Stimulated activated CD4-positive, alpha-beta T cell treated with anti-CD3 and anti-CD28 coated beads, TNF-alpha, amount 100 ng/mL, for 1 hour (primary cell): ENCODE data around the gene RGPD6.
"Not testable (repeated sequence)": the region's sequence is repeated elsewhere in the genome, so short reads cannot be mapped to it uniquely, and the experiment has no call there.

ENCODE experiments used
- DNase-seq, 3 donors: peaks; one replicate each; pipeline ENCODE4 v3.0.0-alpha.2; 2020; ENCODE audit warnings: low read depth in 3 of 3, low spot score in 1 of 3

Gene RGPD6

DNA sequence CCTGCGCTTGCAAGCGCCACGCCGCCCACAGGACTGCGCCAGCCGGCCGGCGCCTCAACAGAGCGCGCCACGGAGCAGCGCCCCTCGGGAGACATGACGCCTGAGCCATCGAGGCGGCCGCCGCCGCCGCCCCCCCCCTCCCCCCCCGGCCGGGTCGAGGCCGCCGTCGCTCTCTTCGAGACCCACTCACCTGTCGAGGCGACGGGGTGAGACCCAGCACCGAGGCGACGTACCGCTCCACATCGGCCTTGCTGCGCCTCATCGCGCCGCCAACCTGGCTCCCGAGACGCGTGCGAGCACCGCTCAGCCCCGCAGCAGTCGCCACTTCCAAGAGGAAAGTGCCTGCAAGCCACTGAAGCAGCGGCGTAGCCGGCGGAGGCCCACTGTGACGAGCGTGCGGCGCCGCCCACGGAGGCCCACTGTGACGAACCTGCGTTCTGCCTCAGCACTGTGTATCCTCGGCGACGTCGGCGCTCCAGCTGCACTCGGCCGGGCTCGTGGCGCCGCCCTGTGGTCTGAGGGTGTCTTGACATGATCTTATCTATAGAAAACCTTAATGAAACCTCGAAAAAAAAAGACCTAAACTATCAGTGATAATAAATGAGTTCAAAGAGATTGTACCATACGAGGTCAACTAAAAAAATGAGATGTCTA, at the start of gene RGPD6:
Gene RGPD6 (minus strand): TSS at position 460 of the 654 bp plus-strand sequence. CDS start 198 bp downstream, at position 262.
- DNase-seq, result not testable (repeated sequence)

DNA sequence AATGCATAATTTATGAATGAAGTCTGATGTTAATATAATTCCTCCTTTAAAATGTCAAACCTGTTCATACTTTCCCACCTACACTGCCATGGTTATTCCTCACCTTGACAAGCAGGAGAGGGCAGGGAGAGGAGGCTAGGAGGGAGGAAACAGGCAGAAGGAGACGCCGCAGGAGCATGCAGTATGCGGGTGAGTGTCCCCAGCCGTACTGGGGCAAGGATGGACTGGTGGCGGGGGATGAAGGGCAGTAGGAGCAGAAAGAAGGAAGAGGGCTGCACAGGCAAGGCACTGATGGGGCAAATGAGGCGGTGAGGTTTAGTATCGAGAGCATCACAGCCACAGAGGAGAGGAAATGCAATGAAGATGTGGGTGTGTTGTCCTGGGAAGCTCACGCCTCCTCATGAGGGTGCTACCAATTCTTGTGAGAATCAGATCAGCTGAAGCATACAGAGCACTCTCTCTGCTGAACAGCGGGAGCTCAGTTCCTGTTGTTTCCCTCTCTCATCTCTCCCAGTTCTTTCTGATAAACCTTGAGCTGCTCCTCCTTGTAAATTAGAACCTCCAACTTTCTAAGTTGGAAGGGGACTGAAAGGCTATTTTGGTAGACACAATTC, 42.4 kb upstream of the RGPD6 start:
- DNase-seq, result not testable (repeated sequence)

DNA sequence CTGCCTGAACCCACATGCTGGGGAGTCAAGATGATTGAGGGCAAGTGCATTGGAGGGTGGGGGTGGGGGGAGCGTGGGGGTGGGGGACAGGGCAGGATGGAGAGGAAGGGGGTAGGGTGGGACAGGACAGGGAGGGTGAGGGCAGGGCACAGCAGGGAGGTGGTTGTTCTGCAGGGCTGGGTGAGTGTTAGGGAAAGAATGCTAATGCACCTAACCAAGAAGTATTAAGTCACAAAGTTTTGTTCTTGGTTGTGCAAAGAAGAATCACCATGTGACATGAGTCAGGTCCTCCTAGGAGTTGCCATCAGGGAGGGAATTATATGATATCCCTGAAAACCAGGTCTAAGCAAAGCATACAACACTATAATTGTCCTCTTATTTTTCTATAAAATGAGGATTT, 36.9 kb upstream of the RGPD6 start:
- DNase-seq, result not testable (repeated sequence)

DNA sequence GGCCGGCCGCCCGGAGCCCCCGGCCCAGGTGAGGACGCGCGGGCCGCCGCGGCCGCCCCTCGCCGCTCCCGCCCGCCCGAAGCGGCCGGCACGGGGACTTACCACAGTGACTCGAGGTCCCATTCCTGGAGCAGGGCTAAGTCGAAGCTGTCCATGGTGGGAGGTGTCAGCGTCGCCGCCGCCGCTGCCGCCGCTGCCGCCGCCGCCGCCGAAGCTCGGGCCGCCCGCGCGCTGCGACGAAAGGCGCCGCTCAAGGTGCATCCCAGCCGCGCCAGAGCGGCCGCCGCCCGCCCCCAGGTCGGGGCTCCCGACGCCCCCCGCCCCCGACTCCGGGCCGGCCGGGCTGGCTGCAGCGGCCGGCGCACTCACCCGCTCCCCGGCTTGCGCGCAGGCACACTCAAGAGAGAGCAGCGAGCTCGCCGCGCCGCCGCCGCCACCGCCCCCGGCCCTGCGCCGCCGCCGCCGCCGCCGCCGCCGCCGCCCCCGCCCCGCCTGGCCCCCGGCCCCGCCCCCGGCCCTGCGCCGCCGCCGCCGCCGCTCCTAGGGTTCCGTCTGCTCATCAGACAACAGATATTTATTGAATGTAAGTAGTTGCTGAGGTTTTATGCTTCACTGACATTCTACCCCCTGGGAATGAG, 33.7 kb upstream of the RGPD6 start:
- DNase-seq, result peak in 1 of 3 donors; percentile 13

DNA sequence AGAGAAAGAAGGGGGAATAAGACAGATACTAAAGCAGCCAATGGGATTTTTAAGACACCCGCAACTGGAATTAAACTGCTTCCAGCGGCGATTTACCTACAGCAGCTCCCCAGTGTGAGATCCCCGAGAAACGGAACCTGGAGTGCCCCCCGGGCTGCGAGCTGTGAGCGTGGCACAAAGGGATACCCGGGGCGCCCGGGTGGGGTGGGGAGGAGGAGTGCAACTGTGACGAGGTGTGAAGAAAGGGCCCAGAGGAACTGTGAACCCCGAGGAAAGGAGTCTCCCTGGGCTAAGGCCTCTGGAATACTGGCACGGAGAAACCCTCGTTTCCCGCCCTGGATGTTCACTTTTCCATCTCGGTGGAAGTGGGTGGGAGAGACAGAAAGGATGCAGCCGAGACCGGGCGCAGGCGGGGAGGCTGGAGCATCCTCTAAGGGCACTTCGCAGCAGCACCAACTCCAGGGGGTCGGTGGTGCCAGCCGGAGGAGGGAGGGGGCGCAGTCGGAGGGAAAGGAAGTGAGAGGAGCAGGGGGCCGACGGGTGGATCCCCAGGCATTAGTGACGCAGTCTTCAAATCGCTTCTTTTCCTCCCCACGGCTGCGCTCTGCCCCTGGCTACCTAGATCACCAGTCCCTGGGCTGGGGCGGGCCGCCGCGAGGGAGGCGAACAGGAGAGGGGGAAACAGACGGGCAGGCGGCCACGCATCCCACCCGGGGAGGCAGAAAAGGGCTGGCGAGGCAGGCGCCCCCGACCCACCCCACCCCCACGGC, 33.0 kb upstream of the RGPD6 start:
- not testable (repeated sequence) for DNase-seq

DNA sequence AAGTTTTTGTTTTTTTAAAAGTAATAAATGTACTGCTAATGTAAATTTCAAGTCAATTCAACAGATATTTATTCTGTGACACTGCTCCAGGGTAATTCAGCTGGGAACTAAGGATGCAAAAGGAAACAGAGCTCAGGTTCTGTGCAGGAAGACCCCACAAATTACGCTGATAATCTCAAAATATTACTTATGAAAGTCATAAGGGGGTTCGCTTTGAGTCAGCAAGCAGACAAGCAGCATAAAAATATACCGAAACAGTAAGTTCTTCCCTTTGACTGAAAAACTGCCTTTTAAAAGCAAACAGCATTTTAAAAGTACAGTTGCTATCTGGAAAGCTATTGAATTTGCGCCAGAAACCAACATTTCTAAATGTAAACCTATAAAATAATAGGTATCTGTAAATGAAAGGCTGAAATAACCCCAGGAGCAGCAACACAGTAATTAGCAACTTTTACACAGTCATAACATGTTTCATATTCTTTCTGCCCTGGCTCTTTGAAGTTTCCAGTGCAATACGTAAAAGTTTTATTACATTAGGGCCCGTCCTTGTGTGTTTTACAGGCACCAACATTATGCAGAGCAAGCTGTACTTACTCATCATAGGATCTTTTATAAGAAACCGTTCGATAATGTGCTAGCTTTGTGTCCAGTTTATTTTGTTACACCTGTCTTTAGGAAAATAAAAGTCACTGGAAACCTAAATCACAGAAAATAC, 31.9 kb upstream of the RGPD6 start:
- not testable (repeated sequence) for DNase-seq

DNA sequence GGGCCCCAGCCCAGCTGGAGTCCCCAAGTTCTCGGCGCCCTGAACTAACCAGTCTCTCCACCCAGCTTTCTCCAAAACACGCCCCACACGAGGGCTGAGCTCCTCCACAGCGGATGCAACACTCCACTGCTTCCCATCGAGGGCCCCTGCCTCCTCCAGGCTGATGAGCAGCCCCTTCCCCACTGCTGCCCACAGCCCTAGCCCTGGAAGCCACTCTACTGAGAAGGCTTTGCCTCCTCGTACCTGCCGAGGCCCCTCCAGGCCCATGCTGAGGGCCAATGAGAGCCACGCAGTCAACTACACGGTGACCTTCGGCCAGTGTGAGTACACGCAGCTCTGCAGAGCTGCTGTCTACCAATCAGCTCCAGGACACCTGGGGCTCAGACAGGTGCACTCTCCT, 28.0 kb upstream of the RGPD6 start:
- DNase-seq, result not testable (repeated sequence)

DNA sequence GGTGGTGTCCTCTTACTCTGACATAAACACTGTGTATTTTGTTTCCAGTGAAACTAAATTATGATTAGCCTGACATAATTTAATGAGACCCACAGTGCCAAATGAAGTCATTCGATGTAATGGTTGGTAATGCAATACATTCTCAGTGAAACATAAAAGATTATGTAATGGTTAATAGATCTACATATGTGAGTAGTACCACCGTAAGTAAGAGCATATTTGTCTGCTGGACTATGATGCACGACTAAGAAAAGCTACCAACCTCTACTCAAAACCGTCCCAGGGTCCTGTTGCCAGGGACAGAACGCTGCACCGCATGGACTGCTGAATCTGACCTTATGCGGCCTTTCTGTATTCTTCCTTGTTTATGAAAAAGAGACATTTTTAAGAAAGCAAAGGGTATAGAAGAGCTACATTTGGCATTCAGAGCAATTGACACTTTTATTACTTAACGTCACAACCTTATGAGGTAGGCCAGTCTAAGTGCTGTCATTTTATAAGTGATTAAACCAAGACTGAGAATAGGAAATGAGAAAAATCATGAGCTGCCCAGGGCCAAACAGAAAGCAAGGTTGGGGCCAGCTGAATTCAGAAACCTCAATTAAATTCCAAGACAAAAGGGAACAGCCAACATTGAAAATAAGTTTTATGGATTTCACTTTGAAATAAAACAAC, 27.0 kb upstream of the RGPD6 start:
- DNase-seq, result not testable (repeated sequence)

DNA sequence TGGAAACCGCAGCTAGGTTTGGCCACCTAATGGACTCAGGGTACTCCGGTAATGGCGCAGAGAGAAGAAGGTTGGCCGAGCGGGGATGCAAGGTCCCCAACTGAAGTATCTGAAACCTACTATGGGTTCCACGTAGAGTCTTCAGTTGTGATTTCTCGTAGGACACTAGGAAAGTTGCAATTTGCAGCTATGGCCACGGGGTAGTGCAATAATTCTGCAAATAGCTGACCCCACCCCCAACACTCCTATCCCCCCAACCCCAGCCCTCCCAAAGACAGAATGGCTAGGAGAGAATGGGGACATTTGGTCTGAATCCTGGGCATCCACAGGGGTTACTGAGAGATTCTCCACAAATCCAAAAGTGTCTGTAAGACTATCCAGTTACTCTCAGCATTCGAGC, 25.1 kb upstream of the RGPD6 start:
- DNase-seq, result not testable (repeated sequence)

DNA sequence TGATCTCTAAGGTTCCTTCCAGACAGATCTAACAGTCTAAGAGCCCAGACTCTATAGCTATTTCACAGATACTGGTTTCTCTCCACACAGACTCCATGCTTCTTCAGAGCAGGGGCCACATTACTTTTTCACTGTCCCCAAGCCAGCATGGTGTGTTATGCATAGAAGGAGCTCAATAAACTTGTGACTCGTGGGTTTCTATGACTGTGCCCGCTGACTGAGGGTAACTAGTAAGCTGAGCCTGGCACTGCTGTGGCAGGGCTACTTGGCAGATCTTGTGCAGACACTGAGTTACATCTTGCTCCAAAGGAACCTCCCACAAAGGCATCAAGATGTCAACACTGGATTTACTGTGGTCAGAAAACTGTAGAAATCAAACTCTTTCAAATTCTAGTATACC, 15.0 kb upstream of the RGPD6 start:
- DNase-seq, result not testable (repeated sequence)

DNA sequence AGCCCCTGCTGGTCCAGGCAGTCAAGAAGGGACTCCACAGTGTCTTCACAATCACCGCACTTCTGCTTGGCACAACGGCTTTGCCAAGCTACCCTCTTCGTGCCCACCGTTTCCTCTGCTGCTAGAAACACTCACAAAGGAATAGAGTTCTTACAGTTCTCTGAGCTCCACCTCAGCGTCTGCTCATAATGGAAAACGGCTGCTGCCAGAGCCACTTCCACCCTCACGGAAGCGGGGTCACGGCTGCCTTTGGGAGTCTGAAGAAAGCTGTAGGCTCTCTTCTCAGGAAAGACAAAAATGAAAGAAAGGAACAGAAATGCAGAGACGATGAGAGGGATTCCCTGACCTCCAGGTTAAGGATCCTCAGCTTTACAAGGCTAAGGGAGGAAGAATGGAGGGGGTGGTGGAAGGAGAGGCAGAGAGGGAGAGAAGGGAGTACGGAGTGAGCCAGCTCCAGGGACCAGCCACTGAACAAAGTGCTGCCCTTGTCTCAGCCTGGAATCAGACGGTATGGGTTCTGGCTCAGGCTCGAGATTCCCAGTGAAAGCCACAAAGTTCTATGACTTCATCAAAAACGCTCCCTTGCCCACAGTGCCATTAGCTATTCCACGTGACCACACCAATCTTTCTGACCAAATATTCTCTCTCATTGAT, 12.8 kb upstream of the RGPD6 start:
- DNase-seq, result not testable (repeated sequence)

DNA sequence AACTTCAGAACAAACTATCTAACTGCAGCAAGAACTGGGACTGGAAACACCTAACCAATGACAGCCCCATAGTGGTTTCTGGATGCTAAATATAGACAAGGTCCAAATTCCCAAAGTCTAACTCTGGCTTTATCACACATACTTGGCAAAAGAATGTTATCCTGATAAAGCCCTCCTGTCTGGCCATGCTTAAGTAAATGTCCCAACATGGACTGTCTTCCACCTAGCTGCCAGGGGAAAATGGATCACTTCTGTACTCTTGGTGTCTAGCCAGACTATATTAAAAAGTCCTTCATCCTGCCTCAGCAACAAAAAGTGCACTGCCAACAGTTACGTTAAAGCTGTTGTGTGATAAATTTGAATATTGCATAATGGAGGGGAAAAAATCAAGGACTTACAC, 11.5 kb upstream of the RGPD6 start:
- DNase-seq, result not testable (repeated sequence)

DNA sequence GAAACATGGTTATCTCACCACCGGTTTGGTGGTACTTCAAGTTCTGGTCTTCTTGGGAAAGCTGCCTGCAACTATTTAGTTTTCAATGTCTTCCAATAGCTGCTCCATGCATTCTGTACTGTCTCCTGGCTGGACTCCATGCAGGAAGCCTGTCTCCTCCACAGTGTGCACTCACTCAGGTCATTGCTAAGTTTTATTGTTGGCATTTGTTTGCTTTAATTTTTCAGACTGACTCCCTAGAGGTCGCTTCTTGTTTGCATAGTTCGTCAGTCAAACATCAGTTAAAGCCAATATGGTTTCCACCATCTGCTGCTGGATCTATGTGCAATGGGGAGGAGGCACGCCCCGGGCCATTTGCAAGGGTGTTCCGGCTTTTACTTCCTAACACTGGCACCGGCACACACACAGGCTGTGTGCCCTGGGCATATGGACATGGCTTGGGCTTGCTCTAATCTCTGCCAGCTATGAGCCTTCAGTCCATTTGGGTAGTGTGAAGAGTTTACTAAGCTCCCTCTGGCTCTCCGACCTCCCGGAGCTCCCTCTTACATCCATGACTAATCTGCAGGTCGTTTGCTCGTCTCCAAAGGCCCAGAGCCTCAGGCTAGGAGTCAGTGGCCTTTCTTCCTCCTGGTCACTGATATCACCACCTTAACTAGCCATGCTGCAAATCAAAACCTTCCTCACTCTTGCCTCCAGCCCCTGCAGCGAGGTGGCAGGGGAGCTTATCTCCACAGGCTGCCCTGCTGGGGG, 2.4 kb upstream of the RGPD6 start:
- DNase-seq, result not testable (repeated sequence)

DNA sequence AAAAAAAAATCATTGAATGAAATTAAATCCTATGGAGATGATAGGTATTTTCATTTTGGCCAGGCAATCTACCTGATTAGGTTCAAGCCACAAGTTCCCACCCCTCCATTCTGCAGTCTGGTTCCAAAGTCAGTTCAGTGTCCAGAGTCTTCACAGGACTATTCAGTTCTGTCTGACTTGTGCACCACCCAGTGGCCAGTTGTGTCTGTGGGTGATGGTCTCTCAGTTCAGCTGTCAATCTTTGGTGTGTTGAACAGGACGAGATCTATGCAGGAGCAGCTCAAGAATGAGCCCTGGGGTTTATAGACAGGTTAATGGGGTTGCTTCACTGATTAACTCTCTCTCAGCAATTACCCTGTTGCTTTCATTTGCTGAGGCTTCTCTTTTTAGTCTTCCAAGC, 1.4 kb upstream of the RGPD6 start:
- not testable (repeated sequence) for DNase-seq

DNA sequence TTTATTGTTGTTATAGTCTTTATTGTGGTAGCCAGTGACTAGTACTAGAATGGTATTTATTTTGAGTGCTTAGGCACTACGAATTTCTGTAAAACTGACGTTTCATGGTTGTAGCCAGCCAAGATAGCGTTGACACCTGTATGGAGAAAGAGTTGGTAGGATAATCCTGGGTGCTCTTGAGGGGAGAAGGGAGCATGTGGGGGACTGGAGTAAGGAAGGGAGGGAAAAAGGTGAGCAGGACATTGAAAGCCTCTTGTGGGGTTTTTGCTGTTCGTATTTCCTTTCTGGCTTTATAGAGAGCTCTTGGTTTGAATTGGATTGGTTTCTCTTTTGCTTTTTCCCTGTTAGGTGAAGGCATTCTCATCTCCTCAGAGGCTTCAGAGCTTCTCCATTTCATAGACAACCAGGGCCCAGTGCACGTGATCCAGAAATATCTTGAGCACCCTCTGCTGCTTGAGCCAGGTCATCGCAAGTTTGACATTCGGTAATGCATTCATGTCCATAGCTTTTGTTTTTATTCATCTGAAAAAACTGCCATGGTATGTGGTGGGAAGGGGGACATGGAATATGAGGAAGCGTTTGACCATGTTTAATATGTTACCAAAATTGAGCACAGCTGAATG, 77.2 kb downstream of the RGPD6 start:
- not testable (repeated sequence) for DNase-seq

DNA sequence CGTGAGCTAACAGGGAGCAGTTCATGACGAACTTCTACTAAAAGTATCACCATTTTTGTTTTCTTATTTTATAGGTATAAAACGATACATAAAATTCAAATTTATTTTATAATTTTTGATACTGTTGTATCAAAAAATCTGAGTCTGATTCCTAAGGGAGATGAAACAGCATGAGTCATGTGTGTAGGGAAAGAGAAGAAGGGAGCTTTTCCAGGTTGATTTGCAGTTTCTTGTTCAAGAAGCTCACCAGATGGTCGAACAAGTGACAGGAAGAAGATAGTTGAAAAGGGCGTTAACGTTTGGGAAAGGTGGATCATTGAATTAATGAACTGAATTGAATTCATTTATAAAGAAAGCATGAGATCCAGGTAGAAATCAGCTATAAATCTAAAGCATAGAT, 81.0 kb downstream of the RGPD6 start:
- not testable (repeated sequence) for DNase-seq

DNA sequence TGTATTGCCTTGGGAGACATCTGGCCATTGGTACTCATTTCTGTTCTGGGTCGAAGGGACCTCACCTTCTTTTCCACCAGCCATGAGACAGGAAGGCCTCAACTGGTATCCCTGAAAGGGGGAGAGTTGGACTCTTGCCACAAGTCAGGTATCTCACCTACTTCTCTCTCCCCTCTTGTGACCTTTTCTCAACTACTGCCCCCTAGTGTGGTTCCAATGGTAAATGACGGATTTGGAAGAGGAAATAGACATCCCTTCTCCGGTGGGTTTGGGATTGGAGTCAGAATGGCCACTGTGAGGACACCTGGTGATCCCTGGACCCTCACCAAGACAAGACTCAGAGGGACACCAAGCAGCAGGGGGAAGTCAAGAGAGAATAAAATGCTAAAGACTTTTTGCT, 82.5 kb downstream of the RGPD6 start:
- not testable (repeated sequence) for DNase-seq

DNA sequence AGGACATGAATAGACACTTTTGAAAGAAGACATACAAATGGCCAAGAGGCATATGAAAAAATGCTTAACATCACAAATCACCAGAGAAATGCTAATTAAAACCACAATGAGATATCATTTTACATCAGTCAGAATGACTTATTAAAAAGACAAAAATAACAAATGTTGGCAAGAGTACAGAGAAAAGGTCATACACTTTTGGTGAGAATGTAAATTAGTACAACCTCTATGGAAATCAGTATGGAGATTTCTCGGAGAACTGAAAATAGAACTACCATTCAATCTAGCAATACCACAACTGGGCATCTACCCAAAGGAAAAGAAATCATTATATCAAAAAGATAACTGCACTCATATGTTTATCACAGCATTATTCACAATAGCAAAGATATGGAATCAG, 88.0 kb downstream of the RGPD6 start:
- not testable (repeated sequence) for DNase-seq

DNA sequence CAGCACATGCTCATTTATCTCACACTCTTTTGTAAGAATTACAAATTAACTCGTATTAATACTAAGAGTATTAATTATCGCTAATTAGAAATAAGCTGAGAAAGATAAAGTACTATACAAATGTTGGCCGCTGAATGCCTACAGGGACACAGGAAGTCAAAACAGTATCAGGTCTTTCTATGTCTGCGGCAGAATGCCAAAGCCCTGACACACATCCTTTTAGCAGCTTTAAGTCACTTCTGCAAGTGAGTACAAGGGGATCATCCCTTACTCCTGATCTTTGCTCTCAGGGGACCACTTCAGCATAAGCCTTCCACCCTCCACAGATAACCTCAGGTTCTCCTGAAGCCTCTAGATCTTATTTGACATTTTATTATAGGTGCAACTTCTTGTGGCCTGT, 94.3 kb downstream of the RGPD6 start:
- not testable (repeated sequence) for DNase-seq
